Raji (cell line): Measurements from ENCODE around the gene ZDHHC4.

Experiments used
- POLR2A ChIP-seq: IDR thresholded peaks from 2 replicates; pipeline ENCODE4 v1.6.1; 2011; ENCODE audit warnings: low read depth, low read length, control low read depth; ENCODE audit not compliant: insufficient read depth

ZDHHC4 gene

DNA sequence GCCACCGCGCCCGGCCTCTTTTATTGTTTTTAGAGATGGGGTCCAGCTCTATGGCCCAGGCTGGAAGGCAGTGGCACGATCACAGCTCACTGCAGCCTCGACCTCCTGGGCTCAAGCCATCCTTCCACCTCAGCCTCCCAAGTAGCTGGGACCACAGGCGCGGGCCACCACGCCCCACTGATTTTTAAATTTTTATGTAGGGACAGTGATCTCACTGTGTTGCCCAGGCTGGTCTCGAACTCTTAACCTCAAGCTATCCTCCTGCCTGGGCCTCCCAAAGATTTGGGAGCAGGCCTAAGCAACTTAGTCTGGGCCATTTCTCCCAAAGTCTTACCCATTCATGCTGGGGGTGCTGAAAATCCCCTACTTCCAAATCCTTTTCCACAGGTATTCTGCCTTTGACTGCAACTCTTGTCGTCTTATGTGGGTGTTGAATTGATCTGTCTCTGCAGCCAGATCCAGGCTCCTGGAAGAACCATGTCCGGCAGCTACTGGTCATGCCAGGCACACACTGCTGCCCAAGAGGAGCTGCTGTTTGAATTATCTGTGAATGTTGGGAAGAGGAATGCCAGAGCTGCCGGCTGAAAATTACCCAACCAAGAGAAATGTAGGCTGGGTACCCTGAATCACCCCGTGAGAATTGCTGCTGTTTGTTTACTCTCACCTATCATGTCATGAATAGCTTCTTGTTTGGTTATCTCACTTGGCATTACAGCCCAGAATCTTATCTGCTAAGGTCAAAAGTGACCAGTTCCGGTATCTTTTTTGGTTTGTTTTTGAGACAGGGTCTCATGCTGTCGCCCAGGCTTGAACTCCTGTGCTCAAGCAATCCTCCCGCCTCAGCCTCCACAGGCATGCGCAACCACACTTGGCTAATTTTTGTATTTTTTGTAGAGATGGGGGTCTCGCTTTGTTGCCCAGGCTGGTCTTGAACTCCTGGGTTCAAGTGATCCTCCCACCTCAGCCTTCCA, 1.1 kb downstream of the ZDHHC4 start:
- TF ChIP-seq POLR2A, result no peak

DNA sequence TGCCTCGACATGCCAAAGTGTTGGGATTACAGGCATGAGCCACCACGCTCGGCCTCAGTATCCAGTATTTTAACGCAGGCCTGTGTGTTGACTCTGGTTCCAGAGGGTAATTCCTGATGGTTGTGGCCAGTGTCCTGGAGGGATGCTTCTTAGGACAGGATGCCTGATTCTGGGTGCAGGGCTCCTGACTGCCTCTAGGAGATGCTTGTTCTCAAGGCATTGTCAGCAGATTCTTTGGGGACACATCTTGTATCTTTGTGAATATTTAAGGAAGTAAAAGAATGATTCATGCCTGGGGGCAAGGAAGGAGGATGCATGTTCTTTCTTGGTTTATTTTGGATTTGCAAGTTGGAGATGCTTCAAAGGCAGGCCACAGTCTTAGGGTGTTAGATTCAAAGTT, 2.2 kb downstream of the ZDHHC4 start:
- no peak for TF ChIP-seq POLR2A

DNA sequence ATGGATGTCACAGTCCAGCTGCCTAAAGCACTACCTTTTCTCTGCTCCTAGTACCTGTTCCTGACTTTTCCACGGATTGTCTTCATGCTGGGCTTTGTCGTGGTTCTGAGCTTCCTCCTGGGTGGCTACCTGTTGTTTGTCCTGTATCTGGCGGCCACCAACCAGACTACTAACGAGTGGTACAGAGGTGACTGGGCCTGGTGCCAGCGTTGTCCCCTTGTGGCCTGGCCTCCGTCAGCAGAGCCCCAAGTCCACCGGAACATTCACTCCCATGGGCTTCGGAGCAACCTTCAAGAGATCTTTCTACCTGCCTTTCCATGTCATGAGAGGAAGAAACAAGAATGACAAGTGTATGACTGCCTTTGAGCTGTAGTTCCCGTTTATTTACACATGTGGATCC, 11.3 kb downstream of the ZDHHC4 start:
- no peak for TF ChIP-seq POLR2A

DNA sequence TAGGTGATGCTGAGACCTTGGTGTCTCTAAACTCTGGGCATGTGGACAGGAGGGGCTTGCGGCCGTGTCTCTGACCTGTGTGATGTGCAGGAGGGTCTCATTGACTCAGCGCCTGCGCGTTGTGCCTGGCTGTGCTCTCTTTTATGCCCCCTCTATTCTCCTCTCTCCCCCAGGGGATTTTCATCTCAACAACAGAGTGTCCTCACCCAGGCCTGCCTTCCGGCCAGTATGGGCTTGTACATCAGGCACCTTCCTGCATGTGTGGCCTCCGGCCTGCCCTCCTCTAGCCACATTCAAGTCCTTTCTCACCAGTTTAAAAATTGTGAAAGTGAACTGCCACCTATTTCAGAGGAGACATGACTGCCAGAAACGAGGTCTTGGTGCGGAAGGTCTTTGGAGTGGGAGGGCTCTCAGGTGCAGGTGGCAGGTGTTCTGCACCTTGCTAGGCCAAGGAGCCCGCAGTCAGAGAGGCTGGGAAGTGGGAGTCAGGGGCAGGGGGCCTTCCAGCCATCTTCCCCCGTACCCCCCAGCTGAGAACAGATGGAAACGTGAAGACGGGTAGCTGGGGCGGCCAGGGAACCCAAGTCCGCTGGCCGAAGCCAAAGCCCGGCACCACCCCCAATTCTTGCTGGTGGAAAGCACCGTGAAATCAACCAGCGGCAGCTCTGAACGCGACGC, 12.0 kb downstream of the ZDHHC4 start:
- no peak for TF ChIP-seq POLR2A

DNA sequence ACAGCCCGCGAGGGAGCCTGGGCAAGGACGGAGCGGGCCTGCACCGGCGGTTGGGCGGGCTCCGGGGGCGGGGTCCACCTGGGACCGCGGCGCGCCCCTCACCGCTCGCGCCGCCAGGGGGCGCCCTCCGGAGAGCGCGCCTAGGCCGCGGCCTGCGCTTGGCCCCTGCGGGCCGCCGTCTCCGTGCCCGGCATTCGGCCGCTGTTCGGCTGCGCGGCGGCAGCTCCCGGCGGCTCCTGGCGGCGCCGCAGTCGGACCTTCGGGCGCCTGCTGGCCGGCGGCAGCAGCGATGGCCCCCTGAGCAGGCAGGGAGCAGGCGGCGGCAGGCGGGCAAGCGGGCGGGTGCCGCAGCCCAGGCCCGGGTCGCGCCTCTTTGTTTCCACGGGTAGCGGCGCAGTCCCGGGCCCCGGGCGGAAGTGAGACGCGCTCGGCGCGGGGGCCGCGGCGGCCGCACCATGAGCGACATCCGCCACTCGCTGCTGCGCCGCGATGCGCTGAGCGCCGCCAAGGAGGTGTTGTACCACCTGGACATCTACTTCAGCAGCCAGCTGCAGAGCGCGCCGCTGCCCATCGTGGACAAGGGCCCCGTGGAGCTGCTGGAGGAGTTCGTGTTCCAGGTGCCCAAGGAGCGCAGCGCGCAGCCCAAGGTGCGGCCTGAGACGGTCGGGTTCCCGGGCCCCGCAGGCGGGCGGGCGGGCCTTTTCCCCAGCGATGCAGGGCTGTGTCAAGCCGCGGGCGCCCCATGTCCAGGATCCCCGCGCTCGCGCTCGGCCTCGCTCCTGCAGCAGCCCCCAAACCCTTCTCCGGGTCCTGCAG, 12.8 kb downstream of the ZDHHC4 start, which contains the start of gene INTS15:
TSS of gene INTS15 (plus strand) at position 193 of the 816 bp plus-strand sequence. CDS start at position 456, 263 bp downstream.
- peak; percentile 81 for TF ChIP-seq POLR2A

DNA sequence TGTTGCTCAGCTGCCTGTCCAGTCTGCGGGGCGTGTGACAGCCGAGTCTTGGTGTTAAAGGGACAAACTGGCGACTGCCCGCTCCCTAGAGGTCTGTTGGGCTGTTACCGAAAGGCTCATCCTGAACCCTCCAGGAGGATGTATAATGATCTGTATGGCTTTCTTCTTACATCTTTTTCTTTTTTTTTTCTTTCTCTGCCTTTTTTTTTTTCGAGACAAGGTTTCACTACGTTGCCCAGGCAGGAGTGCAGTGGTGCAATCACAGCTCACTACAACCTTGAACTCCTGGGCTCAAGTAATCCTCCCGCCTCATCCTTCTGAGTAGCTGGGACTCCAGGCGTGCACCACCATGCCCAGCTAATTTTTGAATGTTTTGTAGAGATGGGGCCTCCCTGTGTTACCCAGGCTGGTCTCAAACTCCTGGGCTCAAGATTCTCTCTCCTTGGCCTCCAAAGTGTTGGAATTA, 13.4 kb downstream of the ZDHHC4 start:
- no peak for TF ChIP-seq POLR2A

DNA sequence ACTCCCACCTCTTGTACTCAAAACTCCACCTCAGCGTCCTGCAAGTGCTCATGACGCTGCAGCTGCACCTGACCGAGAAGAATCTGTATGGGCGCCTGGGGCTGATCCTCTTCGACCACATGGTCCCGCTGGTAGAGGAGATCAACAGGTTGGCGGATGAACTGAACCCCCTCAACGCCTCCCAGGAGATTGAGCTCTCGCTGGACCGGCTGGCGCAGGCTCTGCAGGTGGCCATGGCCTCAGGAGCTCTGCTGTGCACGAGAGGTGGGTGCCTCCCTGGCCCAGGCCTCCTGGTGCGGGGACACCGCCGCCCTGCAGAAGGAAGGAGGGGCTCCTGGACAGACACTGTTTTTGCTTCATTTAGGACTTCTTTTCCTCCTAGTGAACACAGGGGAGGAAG, 22.8 kb downstream of the ZDHHC4 start:
- TF ChIP-seq POLR2A, result no peak

DNA sequence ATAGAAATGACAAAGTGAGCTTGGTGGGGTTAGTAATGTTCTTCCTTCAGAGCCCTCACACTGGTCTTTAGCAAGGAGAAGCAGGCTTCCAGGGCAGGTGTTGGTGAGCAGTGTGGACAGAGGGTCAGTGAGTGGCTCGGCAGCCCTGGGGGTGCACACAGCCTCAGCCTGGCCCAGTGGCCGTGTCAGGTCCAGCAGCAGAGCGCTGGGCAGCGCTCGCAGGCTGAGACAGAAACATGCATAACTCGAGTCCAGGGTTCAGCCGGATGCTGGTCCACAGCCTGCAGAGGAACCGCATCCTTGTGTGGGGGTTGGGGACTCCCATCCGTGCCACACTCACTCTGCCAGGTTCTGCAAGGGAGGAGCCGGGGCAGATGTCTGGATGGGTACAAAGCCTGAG, 27.2 kb downstream of the ZDHHC4 start:
- TF ChIP-seq POLR2A, result no peak

DNA sequence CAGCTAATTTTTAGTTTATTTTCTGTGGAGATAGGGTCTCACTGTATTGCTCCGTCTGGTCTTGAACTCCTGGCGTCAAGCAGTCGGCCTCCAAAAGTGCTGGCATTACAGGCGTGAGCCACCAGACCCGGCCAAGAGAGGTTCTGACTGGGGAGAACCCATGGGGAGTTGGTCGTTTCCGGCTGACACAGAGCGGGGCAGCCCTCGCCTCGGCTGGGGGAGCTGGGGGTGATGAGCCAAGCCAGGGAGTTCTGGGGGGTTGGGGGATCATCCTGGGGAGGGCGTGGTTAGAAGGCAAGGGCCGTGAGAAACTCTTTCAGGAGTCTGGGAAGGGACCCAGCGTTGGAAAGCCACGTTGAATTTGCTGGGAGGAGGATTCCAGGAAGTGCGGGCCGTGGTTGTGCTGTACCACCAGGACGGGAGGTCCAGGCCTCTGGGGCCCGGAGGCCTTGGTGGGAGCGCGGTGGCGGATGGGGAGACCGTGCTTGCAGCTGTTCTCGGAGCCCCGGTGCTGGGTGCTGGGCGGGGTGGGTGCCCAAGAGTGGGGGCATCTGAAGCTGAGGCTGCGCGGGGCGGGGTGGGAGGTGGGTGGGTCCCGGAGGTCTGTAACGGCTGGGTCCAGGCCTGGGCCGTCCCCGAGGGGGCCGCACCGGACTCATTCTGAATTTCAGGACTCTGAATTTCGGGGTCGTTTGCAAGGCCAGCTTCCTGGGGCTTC, 29.8 kb downstream of the ZDHHC4 start:
- TF ChIP-seq POLR2A, result no peak

DNA sequence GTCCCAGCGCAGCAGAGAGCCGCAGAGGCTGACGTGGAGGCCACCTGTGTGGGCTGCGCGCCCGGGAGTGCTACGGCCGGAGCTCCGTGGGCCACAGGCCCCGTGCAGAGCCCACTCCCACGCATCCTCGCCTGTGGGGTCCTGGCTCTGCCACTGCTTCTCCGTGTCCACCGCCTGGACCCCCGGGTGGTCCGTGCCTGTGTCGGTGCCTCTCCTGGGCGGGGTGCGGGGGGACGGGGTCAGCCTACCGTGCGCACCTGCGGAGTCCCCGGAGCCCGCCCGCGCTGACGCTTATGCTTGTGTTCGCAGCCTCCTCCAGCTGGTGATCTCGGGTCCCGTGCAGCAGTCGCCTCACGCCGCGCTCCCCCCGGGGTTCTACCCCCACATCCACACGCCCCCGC, 30.4 kb downstream of the ZDHHC4 start:
- TF ChIP-seq POLR2A, result no peak

DNA sequence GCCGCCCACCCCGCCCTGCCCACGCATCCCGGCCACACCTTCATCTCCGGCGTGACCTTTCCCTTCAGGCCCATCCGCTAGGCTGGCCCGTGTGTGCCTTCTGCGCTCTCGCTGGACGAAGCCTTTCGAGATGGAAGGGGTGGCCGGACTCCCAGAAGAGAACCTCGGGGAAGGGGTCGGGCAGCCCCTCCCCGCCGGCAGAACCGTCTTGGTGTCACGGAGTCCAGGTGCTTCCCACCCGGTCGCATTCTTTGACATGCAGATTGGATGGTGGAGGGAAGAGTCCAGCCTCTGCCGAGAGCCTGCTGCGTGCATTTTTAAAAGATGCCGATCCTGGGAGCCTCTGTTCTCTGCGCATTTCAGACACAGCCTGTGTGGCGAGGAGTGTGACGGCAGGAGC, 30.8 kb downstream of the ZDHHC4 start:
- no peak for TF ChIP-seq POLR2A

DNA sequence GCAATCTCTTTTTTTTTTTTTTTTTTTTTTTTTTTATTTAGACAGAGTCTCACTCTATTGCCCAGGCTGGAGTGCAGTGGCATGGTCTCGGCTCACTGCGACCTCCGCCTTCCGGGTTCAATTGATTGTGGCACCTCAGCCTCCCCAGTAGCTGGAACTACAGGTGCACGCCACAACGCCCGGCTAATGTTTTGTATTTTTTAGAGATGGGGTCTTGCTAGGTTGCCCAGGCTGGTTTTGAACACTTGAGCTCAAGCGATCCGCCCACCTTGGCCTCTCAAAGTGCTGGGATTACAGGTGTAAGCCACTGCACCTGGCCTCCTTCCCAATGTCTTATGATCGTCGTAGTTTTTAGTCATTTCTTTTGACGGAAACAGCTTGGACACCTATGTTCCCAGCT, 31.5 kb downstream of the ZDHHC4 start:
- TF ChIP-seq POLR2A, result no peak

DNA sequence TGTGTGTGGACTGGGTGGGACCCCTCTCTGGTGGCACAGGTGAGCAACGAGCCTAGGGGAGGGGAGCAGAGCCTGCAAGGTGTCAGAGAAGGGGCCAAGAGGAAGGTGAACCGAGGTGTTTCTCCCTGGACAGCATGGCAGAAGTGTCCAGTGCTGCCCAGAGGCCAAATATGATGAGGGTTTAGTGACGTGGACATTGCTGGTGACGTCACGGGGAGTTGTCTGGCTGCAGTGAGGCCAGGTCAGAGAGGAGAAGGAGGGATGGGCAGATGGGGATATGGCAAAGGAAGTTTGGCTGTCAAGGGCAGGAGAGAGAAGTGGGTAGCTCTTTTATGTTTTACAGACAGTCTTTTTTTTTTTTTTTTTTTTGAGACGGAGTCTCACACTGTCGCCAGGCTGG, 35.6 kb downstream of the ZDHHC4 start:
- TF ChIP-seq POLR2A, result no peak

DNA sequence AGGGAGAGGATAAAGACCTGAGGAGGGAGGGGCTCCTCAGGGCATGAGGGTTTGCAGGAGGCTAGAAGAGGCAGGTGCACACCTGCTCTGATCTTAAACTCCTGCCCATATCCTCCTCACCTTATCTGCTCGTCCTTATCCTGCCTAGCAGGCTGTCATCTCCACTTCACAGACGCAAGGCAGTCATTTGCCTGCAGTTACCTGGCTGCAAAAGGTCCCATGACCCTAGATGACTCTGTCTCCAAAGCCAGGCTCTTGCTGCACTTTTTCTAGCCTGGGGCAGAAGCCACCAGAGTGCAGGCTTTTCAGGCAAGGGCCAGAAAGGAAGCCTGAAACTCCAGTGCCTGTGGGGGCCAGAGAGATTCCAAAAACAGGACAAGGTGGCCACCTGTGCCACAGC, 36.5 kb downstream of the ZDHHC4 start:
- no peak for TF ChIP-seq POLR2A
